ENCODE data around the gene DERA.
"Not testable (repeated sequence)": the region's sequence is repeated elsewhere in the genome, so short reads cannot be mapped to it uniquely, and the experiment has no call there.

Gene DERA

DNA sequence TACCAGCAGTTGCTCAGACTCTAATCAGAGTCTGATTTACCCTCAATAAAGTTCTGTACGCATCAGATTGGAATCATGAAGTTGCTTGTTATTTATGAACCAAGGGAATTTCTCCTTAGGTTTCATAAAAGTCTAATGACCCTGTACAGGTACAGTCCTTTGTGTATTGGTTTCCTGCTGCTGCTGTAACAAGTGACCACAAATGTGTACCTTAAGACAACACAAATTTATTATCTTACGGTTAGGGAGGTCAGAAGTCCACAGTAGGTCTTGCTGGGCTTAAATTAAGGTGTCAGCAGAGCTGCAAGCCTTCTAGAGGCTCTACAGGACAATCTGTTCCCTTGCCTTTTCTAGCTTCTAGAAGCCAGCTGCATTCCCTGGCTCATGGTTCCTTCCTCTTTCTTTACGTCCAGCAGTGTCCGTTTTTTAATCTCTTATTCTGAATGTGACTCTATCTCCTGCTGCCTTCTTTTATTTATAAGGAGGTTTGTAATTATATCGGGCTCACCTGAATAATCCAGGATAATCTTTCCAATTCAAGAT is 6.7 kb upstream of the DERA start:
- Histone ChIP-seq H3K36me3 (ENCODE audit: insufficient read depth, low read length) (peaks cover 67% of the 10 kb centered on the region), H3K4me1 (ENCODE audit: insufficient read depth, low read length, severe bottlenecking) (no peaks in the 10 kb centered on the region), H3K4me3 (ENCODE audit: low read depth, low read length, poor library complexity, severe bottlenecking) (no peak overlapping the region), H2AFZ (ENCODE audit: low read length) (no peak overlapping the region), H4K20me1 (ENCODE audit: insufficient read depth, low read length) (no peaks in the 10 kb centered on the region), H3K27me3 (ENCODE audit: insufficient read depth, low read length) (no peaks in the 10 kb centered on the region), H3K4me2 (ENCODE audit: low read length) (no peak overlapping the region), H3K27ac (ENCODE audit: low read depth, low read length, poor library complexity, severe bottlenecking) (no peak overlapping the region), H3K9me3 (ENCODE audit: low read length) (no peaks in the 10 kb centered on the region), H3K79me2 (ENCODE audit: insufficient read depth, low read length) (no peaks in the 10 kb centered on the region), H3K9ac (ENCODE audit: low read length) (no peak overlapping the region), H3F3A (ENCODE audit: insufficient read depth, low read length) (no peaks in the 10 kb centered on the region), H3K9me2 (ENCODE audit: low read depth, low read length) (no peaks in the 10 kb centered on the region)
- no peak for TF ChIP-seq EZH2 (IDR thresholded peaks at IDR 0.05; ENCODE audit: borderline replicate concordance, low read length)
- TF ChIP-seq, protein P1, sequence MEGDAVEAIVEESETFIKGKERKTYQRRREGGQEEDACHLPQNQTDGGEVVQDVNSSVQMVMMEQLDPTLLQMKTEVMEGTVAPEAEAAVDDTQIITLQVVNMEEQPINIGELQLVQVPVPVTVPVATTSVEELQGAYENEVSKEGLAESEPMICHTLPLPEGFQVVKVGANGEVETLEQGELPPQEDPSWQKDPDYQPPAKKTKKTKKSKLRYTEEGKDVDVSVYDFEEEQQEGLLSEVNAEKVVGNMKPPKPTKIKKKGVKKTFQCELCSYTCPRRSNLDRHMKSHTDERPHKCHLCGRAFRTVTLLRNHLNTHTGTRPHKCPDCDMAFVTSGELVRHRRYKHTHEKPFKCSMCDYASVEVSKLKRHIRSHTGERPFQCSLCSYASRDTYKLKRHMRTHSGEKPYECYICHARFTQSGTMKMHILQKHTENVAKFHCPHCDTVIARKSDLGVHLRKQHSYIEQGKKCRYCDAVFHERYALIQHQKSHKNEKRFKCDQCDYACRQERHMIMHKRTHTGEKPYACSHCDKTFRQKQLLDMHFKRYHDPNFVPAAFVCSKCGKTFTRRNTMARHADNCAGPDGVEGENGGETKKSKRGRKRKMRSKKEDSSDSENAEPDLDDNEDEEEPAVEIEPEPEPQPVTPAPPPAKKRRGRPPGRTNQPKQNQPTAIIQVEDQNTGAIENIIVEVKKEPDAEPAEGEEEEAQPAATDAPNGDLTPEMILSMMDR (IDR thresholded peaks at IDR 0.05; ENCODE audit: low read length), result no peak

DNA sequence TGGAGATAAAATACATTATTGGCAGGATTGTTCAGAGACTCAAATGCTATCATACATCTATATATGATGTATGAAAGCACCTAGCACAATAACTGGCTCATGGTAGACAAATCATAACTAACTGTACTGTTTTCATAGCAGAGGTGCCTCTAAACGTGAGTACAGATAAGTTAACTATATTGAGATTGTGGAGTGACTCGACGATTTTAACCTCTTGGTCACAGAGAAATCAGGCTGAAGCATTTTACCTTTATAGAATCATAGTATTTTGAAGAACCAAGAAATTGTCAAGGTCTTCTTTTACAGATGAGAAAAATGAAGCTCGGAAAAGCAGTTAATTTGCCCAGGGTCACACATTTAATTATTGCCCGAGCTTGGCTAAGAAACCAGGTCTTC is 666 bp upstream of the DERA start:
- Histone ChIP-seq H4K20me1 (ENCODE audit: insufficient read depth, low read length) (no peaks in the 10 kb centered on the region), H3K27me3 (ENCODE audit: insufficient read depth, low read length) (no peaks in the 10 kb centered on the region), H2AFZ (ENCODE audit: low read length) (0 out of 2 replicates have a peak overlapping the region, but pooled peaks have one; percentile 19), H3F3A (ENCODE audit: insufficient read depth, low read length) (no peaks in the 10 kb centered on the region), H3K27ac (ENCODE audit: low read depth, low read length, poor library complexity, severe bottlenecking) (peak overlapping the region; percentile 42), H3K36me3 (ENCODE audit: insufficient read depth, low read length) (peaks cover 13% of the 10 kb centered on the region; the same call in 1 of the 2 replicates), H3K9me3 (ENCODE audit: low read length) (no peaks in the 10 kb centered on the region), H3K9me2 (ENCODE audit: low read depth, low read length) (no peaks in the 10 kb centered on the region), H3K79me2 (ENCODE audit: insufficient read depth, low read length) (0 out of 2 replicates have a peak, but pooled peaks cover 11% of the 10 kb centered on the region), H3K4me1 (ENCODE audit: insufficient read depth, low read length, severe bottlenecking) (peaks cover 15% of the 10 kb centered on the region), H3K9ac (ENCODE audit: low read length) (peak overlapping the region; percentile 96; the same call in 1 of the 2 replicates), H3K4me3 (ENCODE audit: low read depth, low read length, poor library complexity, severe bottlenecking) (peak overlapping the region; percentile 74), H3K4me2 (ENCODE audit: low read length) (peak overlapping the region; percentile 94)
- no peak for TF ChIP-seq EZH2 (IDR thresholded peaks at IDR 0.05; ENCODE audit: borderline replicate concordance, low read length)
- TF ChIP-seq, protein P1 (IDR thresholded peaks at IDR 0.05; ENCODE audit: low read length), result no peak

DNA sequence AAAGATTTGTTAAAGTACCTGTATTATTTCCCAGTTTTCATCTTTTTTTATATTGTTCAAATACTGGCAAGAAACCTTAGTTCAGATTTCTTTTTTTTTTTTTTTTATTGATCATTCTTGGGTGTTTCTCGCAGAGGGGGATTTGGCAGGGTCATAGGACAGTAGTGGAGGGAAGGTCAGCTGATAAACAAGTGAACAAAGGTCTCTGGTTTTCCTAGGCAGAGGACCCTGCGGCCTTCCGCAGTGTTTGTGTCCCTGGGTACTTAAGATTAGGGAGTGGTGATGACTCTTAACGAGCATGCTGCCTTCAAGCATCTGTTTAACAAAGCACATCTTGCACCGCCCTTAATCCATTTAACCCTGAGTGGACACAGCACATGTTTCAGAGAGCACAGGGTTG is 799 bp downstream of the DERA start:
- 0 out of 2 replicates have a peak, but pooled peaks cover 11% of the 10 kb centered on the region for H3K79me2 ChIP-seq (ENCODE audit: insufficient read depth, low read length)
- peak overlapping the region; percentile 74 for H3K4me3 ChIP-seq (ENCODE audit: low read depth, low read length, poor library complexity, severe bottlenecking)
- H3K36me3 ChIP-seq (ENCODE audit: insufficient read depth, low read length); H3K9me2 ChIP-seq (ENCODE audit: low read depth, low read length); H3K9me3 ChIP-seq (ENCODE audit: low read length); H3K27me3 ChIP-seq (ENCODE audit: insufficient read depth, low read length); H4K20me1 ChIP-seq (ENCODE audit: insufficient read depth, low read length); H3F3A ChIP-seq (ENCODE audit: insufficient read depth, low read length): not testable (repeated sequence)
- peak overlapping the region; percentile 94 for H3K4me2 ChIP-seq (ENCODE audit: low read length)
- peaks cover 15% of the 10 kb centered on the region for H3K4me1 ChIP-seq (ENCODE audit: insufficient read depth, low read length, severe bottlenecking)
- H2AFZ ChIP-seq (ENCODE audit: low read length), result 0 out of 2 replicates have a peak overlapping the region, but pooled peaks have one; percentile 89
- peak overlapping the region; percentile 42 for H3K27ac ChIP-seq (ENCODE audit: low read depth, low read length, poor library complexity, severe bottlenecking)
- peak overlapping the region; percentile 96 for H3K9ac ChIP-seq (ENCODE audit: low read length)

DNA sequence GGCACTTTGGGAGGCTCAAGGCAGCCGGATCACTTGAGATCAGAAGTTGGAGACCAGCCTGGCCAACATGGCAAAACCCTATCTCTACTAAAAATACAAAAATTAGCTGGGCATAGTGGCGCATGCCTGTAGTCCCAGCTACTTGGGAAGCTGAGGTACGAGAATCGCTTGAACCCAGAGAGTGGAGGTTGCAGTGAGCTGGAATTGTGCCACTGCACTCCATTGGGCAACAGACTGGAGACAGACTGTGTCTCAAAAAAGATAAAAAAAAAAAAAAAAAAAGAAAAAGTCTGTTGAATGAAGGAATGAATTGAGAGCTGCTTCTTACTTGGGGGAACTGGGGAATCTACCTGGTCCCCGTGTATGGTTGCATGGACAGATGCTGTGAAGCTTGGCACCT is 3.0 kb downstream of the DERA start:
- not testable (repeated sequence) for H3K27ac ChIP-seq (ENCODE audit: low read depth, low read length, poor library complexity, severe bottlenecking); H3K4me2 ChIP-seq (ENCODE audit: low read length); H3K36me3 ChIP-seq (ENCODE audit: insufficient read depth, low read length); H3K9ac ChIP-seq (ENCODE audit: low read length); H3K4me3 ChIP-seq (ENCODE audit: low read depth, low read length, poor library complexity, severe bottlenecking); H4K20me1 ChIP-seq (ENCODE audit: insufficient read depth, low read length); H3K9me2 ChIP-seq (ENCODE audit: low read depth, low read length); H3K27me3 ChIP-seq (ENCODE audit: insufficient read depth, low read length); H2AFZ ChIP-seq (ENCODE audit: low read length); H3K9me3 ChIP-seq (ENCODE audit: low read length); H3F3A ChIP-seq (ENCODE audit: insufficient read depth, low read length)
- Histone ChIP-seq H3K4me1 (ENCODE audit: insufficient read depth, low read length, severe bottlenecking) (peaks cover 15% of the 10 kb centered on the region), H3K79me2 (ENCODE audit: insufficient read depth, low read length) (0 out of 2 replicates have a peak, but pooled peaks cover 11% of the 10 kb centered on the region)

Measured in OCI-LY1 (cell line).